OCI-LY1 (cell line): ENCODE results near the gene UCN2.

Source experiments
- H2AFZ ChIP-seq: fragments of 200-600 bp; sonication (generic), shearing (Covaris generic); 2 replicates; pipeline ENCODE4 v1.6.0; 2014; ENCODE audit warnings: antibody characterized with exemption, mild to moderate bottlenecking, low read length
- H3F3A ChIP-seq: fragments of 200-600 bp; sonication (generic), shearing (Covaris generic); 2 replicates; pipeline ENCODE4 v1.6.0; 2014; ENCODE audit warnings: mild to moderate bottlenecking, antibody characterized with exemption, low read length, moderate library complexity; ENCODE audit not compliant: insufficient read depth
- H3K27ac ChIP-seq: fragments of 200-600 bp; sonication (generic); 2 replicates; pipeline ENCODE4 v1.5.1; 2014; ENCODE audit warnings: low read length, mixed run types, mild to moderate bottlenecking, low read depth; ENCODE audit not compliant: poor library complexity, severe bottlenecking
- H3K27me3 ChIP-seq: fragments of 200-600 bp; sonication (generic); 2 replicates; pipeline ENCODE4 v1.6.0; 2014; ENCODE audit warnings: antibody characterized with exemption, mild to moderate bottlenecking, low read length, moderate library complexity; ENCODE audit not compliant: insufficient read depth
- H3K36me3 ChIP-seq: fragments of 200-600 bp; sonication (generic); 2 replicates; pipeline ENCODE4 v1.6.1; 2014; ENCODE audit warnings: mild to moderate bottlenecking, antibody characterized with exemption, low read length, moderate library complexity, mixed read lengths; ENCODE audit not compliant: insufficient read depth
- H3K4me1 ChIP-seq: fragments of 200-600 bp; sonication (generic); 2 replicates; pipeline ENCODE4 v1.5.1; 2014; ENCODE audit warnings: mild to moderate bottlenecking, low read length, moderate library complexity; ENCODE audit not compliant: insufficient read depth, severe bottlenecking
- H3K4me2 ChIP-seq: fragments of 200-600 bp; sonication (generic), shearing (Covaris generic); 2 replicates; pipeline ENCODE4 v1.6.1; 2014; ENCODE audit warnings: low read length
- H3K4me3 ChIP-seq: fragments of 200-600 bp; sonication (generic); 2 replicates; pipeline ENCODE4 v1.5.1; 2014; ENCODE audit warnings: low read length, low read depth, mild to moderate bottlenecking, mixed read lengths; ENCODE audit not compliant: poor library complexity, severe bottlenecking
- H3K79me2 ChIP-seq: fragments of 200-600 bp; shearing (Covaris generic); 2 replicates; pipeline ENCODE4 v1.6.1; 2016; ENCODE audit warnings: mixed run types, low read length, mixed read lengths; ENCODE audit not compliant: insufficient read depth
- H3K9ac ChIP-seq: fragments of 200-600 bp; sonication (generic), shearing (Covaris generic); 2 replicates; pipeline ENCODE4 v1.6.1; 2014; ENCODE audit warnings: mild to moderate bottlenecking, low read length, mixed read lengths
- H3K9me2 ChIP-seq: fragments of 200-600 bp; sonication (generic), shearing (Covaris generic); 2 replicates; pipeline ENCODE4 v1.6.1; 2014; ENCODE audit warnings: low read depth, mild to moderate bottlenecking, low read length, mixed read lengths
- H3K9me3 ChIP-seq: fragments of 200-600 bp; shearing (Covaris generic); 2 replicates; pipeline ENCODE4 v1.6.1; 2014; ENCODE audit warnings: low read length, mixed read lengths
- H4K20me1 ChIP-seq: fragments of 200-600 bp; sonication (generic), shearing (Covaris generic); 2 replicates; pipeline ENCODE4 v1.6.0; 2016; ENCODE audit warnings: mild to moderate bottlenecking, low read length; ENCODE audit not compliant: insufficient read depth
- CTCF ChIP-seq: fragments of 200-600 bp; sonication (generic), shearing (Covaris generic); IDR thresholded peaks from 2 replicates; pipeline ENCODE4 v1.5.1; 2017; ENCODE audit warnings: mild to moderate bottlenecking, antibody characterized with exemption, low read length, moderate library complexity, mixed read lengths
- EZH2 ChIP-seq: fragments of 200-600 bp; sonication (generic), shearing (Covaris generic); IDR thresholded peaks from 2 replicates; pipeline ENCODE4 v1.8.0; 2017; ENCODE audit warnings: borderline replicate concordance, mixed run types, mild to moderate bottlenecking, antibody characterized with exemption, low read length, moderate library complexity, mixed read lengths

The UCN2 gene

GRCh38 chr3:48521635-48522034 lies 41.9 kb downstream of the UCN2 start:
- Histone ChIP-seq H3K79me2 (no peaks in the 10 kb centered on the region), H3K4me2 (no peak overlapping the region), H4K20me1 (no peaks in the 10 kb centered on the region), H3K27ac (no peak overlapping the region), H3K4me3 (no peak overlapping the region), H3F3A (no peaks in the 10 kb centered on the region), H3K27me3 (no peaks in the 10 kb centered on the region), H3K4me1 (no peaks in the 10 kb centered on the region), H3K9me2 (no peaks in the 10 kb centered on the region), H2AFZ (no peak overlapping the region), H3K9ac (no peak overlapping the region), H3K36me3 (peaks cover 6% of the 10 kb centered on the region; the same call in 1 of the 2 replicates), H3K9me3 (no peaks in the 10 kb centered on the region)
- no peak for TF ChIP-seq CTCF
- no peak for TF ChIP-seq EZH2

GRCh38 chr3:48519277-48519643 lies 44.3 kb downstream of the UCN2 start:
- Histone ChIP-seq H3K4me2 (no peak overlapping the region), H3K9ac (no peak overlapping the region), H3K4me3 (no peak overlapping the region), H3K9me3 (no peaks in the 10 kb centered on the region), H3K27me3 (no peaks in the 10 kb centered on the region), H3K27ac (no peak overlapping the region), H3K9me2 (no peaks in the 10 kb centered on the region), H3K36me3 (peaks cover 6% of the 10 kb centered on the region; the same call in 1 of the 2 replicates), H3F3A (no peaks in the 10 kb centered on the region), H3K4me1 (no peaks in the 10 kb centered on the region), H4K20me1 (no peaks in the 10 kb centered on the region), H2AFZ (no peak overlapping the region), H3K79me2 (no peaks in the 10 kb centered on the region)
- TF ChIP-seq EZH2 (no peak), CTCF (no peak)

- Histone ChIP-seq H3K36me3 (peaks cover 6% of the 10 kb centered on the region; the same call in 1 of the 2 replicates), H3K9me3 (no peaks in the 10 kb centered on the region), H3K27ac (no peak overlapping the region), H2AFZ (no peak overlapping the region), H3K9ac (no peak overlapping the region), H3K4me3 (no peak overlapping the region), H3K27me3 (no peaks in the 10 kb centered on the region), H3K4me2 (no peak overlapping the region), H4K20me1 (no peaks in the 10 kb centered on the region), H3K79me2 (no peaks in the 10 kb centered on the region), H3K4me1 (no peaks in the 10 kb centered on the region), H3K9me2 (no peaks in the 10 kb centered on the region), H3F3A (no peaks in the 10 kb centered on the region)
- TF ChIP-seq CTCF (no peak), EZH2 (no peak)
Measured at GRCh38 chr3:48518638-48519276, 44.8 kb downstream of the UCN2 start.
